ENCODE data around the gene ALCAM. TPM values are rescaled to one million over a fixed set of nuclear protein-coding genes. Genes with fewer than 3 reads are reported as not detected.
"Not testable (repeated sequence)": the region's sequence is repeated elsewhere in the genome, so short reads cannot be mapped to it uniquely, and the experiment has no call there.

ALCAM gene
- total RNA-seq, 1 donor: 139 TPM

GRCh38 chr3:105385819-105386508, 19.3 kb downstream of the ALCAM start:
- H3K4me3 ChIP-seq (ENCODE audit: low read depth, low read length): no peak overlapping the region
- TF ChIP-seq CTCF (IDR thresholded peaks at IDR 0.05; ENCODE audit: insufficient read depth, low read depth, low read length): no peak
- no peak for DNase-seq (ENCODE audit: low read depth)

- no peak for DNase-seq (ENCODE audit: low read depth)
Measured at GRCh38 chr3:105387122-105387751, 20.5 kb downstream of the ALCAM start.

GRCh38 chr3:105388176-105388575, 21.5 kb downstream of the ALCAM start:
- H3K4me3 ChIP-seq (ENCODE audit: low read depth, low read length): no peak overlapping the region
- TF ChIP-seq CTCF (IDR thresholded peaks at IDR 0.05; ENCODE audit: insufficient read depth, low read depth, low read length): no peak
- DNase-seq (ENCODE audit: low read depth): no peak

More at GRCh38 chr3:105387122-105387751, 20.5 kb downstream of the ALCAM start:
- no peak overlapping the region for H3K4me3 ChIP-seq (ENCODE audit: low read depth, low read length)
- TF ChIP-seq CTCF (IDR thresholded peaks at IDR 0.05; ENCODE audit: insufficient read depth, low read depth, low read length): no peak

- not testable (repeated sequence) for H3K4me3 ChIP-seq (ENCODE audit: low read depth, low read length); DNase-seq (ENCODE audit: low read depth)
Measured at GRCh38 chr3:105389759-105390158, 23.1 kb downstream of the ALCAM start.

GRCh38 chr3:105392598-105392997, 25.9 kb downstream of the ALCAM start:
- DNase-seq (ENCODE audit: low read depth); H3K4me3 ChIP-seq (ENCODE audit: low read depth, low read length): not testable (repeated sequence)

- H3K4me3 ChIP-seq (ENCODE audit: low read depth, low read length): no peak overlapping the region
- peak; percentile 86 for DNase-seq (ENCODE audit: low read depth)
- TF ChIP-seq CTCF (IDR thresholded peaks at IDR 0.05; ENCODE audit: insufficient read depth, low read depth, low read length): no peak
Measured at GRCh38 chr3:105394177-105394576, 27.5 kb downstream of the ALCAM start.

- H3K4me3 ChIP-seq (ENCODE audit: low read depth, low read length): no peak overlapping the region
- DNase-seq (ENCODE audit: low read depth): no peak
- TF ChIP-seq CTCF (IDR thresholded peaks at IDR 0.05; ENCODE audit: insufficient read depth, low read depth, low read length): no peak
Measured at GRCh38 chr3:105397974-105398373, 31.3 kb downstream of the ALCAM start.

- no peak for DNase-seq (ENCODE audit: low read depth)
- TF ChIP-seq CTCF (IDR thresholded peaks at IDR 0.05; ENCODE audit: insufficient read depth, low read depth, low read length): no peak
Measured at GRCh38 chr3:105398437-105398836, 31.7 kb downstream of the ALCAM start.

More at GRCh38 chr3:105398437-105398836, 31.7 kb downstream of the ALCAM start:
- no peak overlapping the region for H3K4me3 ChIP-seq (ENCODE audit: low read depth, low read length)
